IPS-18c (cell line): ENCODE data around the gene PTPRN2.
"Not testable (repeated sequence)": the region's sequence is repeated elsewhere in the genome, so short reads cannot be mapped to it uniquely, and the experiment has no call there.

Experiments used
- H3K4me3 ChIP-seq: 2 replicates; pipeline ENCODE4 v1.7.0; 2013; ENCODE audit warnings: low read depth, mild to moderate bottlenecking, low read length, moderate library complexity; ENCODE audit not compliant: insufficient read depth
- H3K9me3 ChIP-seq: one replicate; pipeline ENCODE4 v1.6.1; 2013; ENCODE audit warnings: mild to moderate bottlenecking, low read length, moderate library complexity; ENCODE audit not compliant: control insufficient read depth, insufficient read depth

PTPRN2 gene

DNA sequence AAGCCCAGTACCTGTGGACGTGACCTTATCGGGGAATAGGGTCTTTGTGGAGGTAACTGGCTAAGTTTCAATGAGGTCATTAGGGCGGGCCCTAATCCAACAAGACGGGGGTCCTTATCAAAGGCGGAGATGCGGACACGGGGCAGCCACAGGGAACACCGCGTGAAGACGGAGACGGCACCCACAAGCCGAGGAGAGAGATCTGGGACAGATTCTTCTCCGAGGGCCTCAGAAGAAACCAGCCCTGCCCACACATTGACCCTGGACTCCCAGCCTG, 733.9 kb downstream of the PTPRN2 start:
- no peak overlapping the region for H3K4me3 ChIP-seq
- H3K9me3 ChIP-seq: peaks cover 62% of the 10 kb centered on the region

DNA sequence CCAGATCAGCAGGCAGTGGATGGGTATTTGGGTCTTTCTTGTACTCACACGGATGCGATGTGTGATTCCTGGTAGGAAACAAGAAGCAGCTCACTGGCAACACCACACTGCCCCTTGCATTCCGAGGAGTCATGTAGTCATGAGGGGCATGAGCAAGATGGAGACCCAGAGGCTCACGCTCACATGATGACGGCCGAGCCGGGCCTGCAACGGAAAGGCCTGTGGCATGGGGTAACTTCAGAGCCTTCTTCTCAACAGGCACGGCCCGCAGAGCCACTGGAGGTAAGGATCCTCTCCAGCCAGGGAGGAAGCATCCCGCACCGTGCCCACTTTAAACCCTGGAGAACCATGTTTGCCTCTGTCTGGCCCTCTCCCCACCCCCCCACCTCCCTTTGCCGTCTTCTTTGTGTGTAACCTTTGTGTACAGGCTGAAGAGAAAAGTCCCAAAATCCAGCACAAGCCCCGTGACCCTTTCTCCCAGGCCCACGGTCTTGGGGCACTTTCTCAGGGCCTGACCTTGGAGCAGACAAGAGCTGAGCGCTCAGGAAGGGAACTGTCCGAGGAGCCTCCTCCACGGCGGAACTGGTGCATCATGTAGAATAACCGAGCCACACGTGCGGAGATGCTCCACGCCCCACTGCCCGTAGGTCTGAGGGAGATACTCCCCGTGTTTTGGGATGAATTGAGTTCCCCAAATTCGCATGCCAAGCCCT, 734.4 kb downstream of the PTPRN2 start:
- no peak overlapping the region for H3K4me3 ChIP-seq
- H3K9me3 ChIP-seq: peaks cover 67% of the 10 kb centered on the region

GRCh38 chr7:157851501-157852067, 736.0 kb downstream of the PTPRN2 start:
- H3K9me3 ChIP-seq: peaks cover 62% of the 10 kb centered on the region
- peak overlapping the region; percentile 15; the same call in 1 of the 2 replicates for H3K4me3 ChIP-seq

- no peak overlapping the region for H3K4me3 ChIP-seq
These were observed 736.9 kb downstream of the PTPRN2 start for GRCh38 chr7:157850481-157851444.

GRCh38 chr7:157849726-157850125, 737.9 kb downstream of the PTPRN2 start:
- peak overlapping the region; percentile 20; the same call in 1 of the 2 replicates for H3K4me3 ChIP-seq
- H3K9me3 ChIP-seq: peaks cover 67% of the 10 kb centered on the region

More at GRCh38 chr7:157850481-157851444, 736.9 kb downstream of the PTPRN2 start:
- H3K9me3 ChIP-seq: peaks cover 67% of the 10 kb centered on the region

GRCh38 chr7:157849341-157849596, 738.4 kb downstream of the PTPRN2 start:
- Histone ChIP-seq H3K4me3 (peak overlapping the region; percentile 20; the same call in 1 of the 2 replicates), H3K9me3 (peaks cover 69% of the 10 kb centered on the region)

DNA sequence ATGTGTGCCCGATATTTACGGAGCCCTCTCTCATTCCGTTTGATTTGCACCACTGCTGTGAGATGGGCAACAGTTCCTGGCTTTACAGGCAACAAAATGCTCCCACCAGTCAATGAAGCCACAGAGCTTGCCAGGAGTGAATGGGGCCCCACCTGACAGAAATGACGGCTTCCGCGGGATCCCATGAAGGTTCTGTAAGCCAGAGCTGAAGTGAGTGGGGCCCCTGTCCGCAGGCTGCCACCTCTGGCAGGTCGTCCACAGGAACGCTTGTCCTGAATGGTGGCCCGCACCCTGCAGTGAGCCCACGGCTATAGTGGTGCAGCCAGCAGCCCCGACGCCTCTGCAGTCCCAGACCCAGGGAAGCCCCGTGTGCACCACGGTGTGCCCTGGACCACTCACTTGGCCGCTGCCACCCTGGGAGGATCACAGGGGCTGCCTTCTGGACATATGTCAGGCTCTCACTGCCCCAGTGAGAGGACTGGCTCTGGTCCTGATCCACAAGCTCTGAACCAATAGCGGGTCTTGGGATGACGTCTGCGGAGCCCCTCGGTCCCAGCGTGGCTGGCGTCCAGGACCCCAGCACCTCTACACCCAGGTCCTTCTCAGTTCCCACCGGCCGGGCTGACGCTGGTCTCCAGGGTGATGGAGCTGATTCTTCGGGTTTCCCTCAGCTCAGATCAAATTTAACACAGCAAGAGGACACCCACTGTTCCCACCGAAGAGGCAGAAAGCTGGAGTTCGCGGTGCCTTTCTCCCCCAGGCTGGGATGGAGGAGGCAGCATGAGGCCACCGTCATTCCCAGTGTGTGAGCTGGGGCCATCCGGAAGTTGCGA, 738.9 kb downstream of the PTPRN2 start:
- peaks cover 71% of the 10 kb centered on the region for H3K9me3 ChIP-seq
- no peak overlapping the region for H3K4me3 ChIP-seq

- not testable (repeated sequence) for H3K4me3 ChIP-seq
- peaks cover 68% of the 10 kb centered on the region for H3K9me3 ChIP-seq
These were observed 739.7 kb downstream of the PTPRN2 start for GRCh38 chr7:157847756-157848487.

DNA sequence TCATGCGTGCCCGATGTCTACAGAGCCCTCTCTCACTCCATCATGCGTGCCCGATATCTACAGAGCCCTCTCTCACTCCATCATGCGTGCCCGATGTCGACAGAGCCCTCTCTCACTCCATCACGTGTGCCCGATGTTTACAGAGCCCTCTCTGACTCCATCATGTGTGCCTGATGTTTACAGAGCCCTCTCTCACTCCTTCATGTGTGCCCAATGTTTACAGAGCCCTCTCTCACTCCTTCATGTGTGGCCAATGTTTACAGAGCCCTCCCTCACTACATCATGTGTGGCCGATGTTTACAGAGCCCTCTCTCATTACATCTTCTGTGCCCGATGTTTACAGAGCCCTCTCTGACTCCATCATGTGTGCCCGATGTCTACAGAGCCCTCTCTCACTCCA, 740.9 kb downstream of the PTPRN2 start:
- H3K9me3 ChIP-seq: peaks cover 67% of the 10 kb centered on the region
- not testable (repeated sequence) for H3K4me3 ChIP-seq

DNA sequence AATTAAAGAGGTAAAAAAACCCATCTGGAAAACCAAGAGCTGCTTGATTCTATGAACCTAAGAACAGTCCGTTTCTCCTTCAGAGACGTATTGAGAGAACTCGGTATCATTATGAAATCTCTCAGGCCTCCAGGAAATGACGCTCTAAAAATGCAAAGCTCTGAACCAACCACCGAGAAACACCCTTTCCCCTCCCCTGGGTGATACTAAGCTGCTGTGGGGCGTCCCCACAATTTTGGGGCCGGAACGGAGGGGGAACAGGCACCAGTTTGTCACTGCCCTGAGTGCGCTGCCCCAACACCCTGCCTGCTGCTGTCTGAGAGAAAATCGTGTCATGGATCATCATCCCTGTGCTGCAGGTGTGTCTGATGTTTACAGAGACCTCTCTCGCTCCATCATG, 741.4 kb downstream of the PTPRN2 start:
- Histone ChIP-seq H3K4me3 (no peak overlapping the region), H3K9me3 (peaks cover 64% of the 10 kb centered on the region)

DNA sequence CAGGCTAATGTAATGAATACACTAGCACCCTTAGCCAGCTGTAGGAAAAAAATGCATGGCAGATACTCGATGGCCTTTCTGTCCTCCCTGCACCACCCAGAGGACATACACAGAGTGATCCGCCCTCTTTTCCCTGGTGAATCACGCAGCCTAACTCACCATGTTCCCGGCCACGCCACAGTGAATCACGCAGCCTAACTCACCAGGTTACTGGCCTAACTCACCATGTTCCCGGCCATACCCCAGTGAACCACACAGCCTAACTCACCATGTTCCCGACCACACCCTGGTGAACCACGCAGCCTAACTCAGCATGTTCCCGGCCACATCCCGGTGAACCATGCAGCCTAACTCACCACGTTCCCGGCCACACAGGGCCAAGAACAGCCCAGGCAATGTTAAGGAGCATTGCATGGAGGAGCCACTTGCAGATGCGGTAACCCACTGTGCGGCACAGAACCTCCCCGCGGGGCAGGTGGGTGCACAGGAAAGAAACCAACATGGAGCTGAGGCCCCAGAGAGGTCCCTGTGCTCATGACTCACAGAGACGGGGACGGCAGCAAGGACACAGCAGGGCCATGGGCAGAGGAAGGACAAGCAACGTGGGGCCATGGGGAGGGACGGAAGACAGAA, 742.3 kb downstream of the PTPRN2 start:
- Histone ChIP-seq H3K4me3 (no peak overlapping the region), H3K9me3 (peaks cover 65% of the 10 kb centered on the region)

DNA sequence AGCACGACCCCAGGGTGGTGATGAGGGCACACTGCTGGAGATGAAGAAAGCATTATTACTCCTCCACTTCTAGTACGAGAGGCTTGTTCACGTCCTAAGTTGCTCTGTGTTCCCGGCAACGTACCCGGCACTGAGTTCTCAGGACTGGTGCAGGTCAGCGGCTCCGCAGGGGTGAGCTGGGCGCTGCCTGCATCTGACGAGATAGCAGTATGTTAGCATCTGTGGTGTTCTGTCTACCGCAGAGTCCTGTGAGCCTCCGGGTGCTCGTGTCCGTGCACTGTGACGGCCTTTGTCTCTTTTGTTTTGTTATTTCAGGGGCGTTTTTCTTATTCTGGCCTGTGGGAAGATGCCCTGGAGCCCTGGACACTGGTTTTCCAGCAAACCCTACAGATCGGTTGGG, 743.0 kb downstream of the PTPRN2 start:
- Histone ChIP-seq H3K9me3 (peaks cover 62% of the 10 kb centered on the region), H3K4me3 (no peak overlapping the region)

DNA sequence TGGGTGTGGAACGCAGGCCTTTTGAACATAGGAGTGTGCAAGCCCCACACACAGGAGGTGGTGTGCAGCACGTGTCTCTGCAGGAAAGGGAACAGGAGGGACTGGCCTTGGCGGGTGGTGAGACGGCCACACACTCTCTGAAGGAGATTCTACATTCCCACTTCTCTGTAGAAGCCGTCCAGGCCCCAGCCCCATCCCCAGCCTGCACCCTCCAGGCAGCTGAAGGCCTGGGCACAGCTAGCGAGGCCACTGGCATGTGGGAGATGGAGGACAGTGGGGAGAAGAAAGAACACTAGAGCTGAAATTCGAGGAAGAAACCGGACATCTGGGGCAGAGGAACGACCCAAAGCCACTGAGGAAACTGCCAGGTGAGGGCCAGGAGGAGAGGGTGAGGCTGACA, 743.5 kb downstream of the PTPRN2 start:
- peaks cover 62% of the 10 kb centered on the region for H3K9me3 ChIP-seq
- no peak overlapping the region for H3K4me3 ChIP-seq

GRCh38 chr7:157843336-157844140, 744.1 kb downstream of the PTPRN2 start:
- Histone ChIP-seq H3K4me3 (no peak overlapping the region), H3K9me3 (peaks cover 58% of the 10 kb centered on the region)

- H3K9me3 ChIP-seq: peaks cover 62% of the 10 kb centered on the region
- no peak overlapping the region for H3K4me3 ChIP-seq
These were observed 745.8 kb downstream of the PTPRN2 start for GRCh38 chr7:157841773-157842370.
